GM12874 (cell line): ENCODE data around the gene GPA33.

ENCODE experiments used
- CTCF ChIP-seq: IDR thresholded peaks from 2 replicates; pipeline ENCODE4 v1.5.1; 2011; ENCODE audit warnings: low read depth, mild to moderate bottlenecking, control low read depth, low read length, moderate library complexity; ENCODE audit not compliant: insufficient read depth

The GPA33 gene

GRCh38 chr1:167122568-167122967 is 32.4 kb upstream of the GPA33 start:
- no peak for TF ChIP-seq CTCF

- no peak for TF ChIP-seq CTCF
Measured at GRCh38 chr1:167122121-167122480, 31.9 kb upstream of the GPA33 start.

DNA sequence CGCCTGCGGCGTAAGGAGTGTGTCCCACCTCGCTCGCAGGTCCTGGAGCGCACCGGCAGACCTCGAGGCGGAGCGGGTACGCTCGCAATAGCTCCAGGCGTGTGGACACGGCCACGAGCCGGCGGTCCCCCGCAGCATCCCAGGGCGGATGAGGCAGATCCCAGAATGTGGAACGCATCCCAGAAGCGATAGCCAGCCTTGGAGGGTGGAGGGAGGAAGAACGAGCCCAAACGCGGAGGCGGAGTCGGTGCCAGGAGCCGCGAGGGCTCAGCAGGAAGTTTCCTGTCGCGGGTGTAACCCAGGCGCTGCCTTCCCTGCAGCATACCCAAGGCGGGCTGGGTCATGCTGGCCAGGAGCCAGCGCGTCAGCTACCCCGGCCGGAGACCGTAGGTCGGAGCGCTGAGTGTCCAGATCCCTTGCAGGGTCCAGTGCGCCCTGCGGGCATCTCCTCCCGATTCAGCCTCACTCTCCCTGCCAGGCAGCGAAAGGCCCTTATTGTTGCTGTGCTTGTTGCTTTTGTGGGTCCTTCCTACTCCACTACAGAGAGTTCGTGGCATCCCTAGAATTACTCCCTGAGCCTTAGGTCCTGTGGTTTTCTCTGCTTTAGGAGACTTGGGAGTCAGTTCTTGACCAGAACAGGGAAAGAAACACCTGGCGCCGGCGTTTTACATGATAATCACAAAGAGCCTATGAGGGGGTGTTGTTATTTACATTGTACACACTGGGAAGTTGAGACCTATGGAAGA is 31.4 kb upstream of the GPA33 start:
- no peak for TF ChIP-seq CTCF

- TF ChIP-seq CTCF: no peak
Measured at GRCh38 chr1:167120899-167121298, 30.7 kb upstream of the GPA33 start.

- TF ChIP-seq CTCF: no peak
Measured at GRCh38 chr1:167119696-167120095, 29.5 kb upstream of the GPA33 start.

- TF ChIP-seq CTCF: no peak
Measured at GRCh38 chr1:167118188-167118587, 28.0 kb upstream of the GPA33 start.

DNA sequence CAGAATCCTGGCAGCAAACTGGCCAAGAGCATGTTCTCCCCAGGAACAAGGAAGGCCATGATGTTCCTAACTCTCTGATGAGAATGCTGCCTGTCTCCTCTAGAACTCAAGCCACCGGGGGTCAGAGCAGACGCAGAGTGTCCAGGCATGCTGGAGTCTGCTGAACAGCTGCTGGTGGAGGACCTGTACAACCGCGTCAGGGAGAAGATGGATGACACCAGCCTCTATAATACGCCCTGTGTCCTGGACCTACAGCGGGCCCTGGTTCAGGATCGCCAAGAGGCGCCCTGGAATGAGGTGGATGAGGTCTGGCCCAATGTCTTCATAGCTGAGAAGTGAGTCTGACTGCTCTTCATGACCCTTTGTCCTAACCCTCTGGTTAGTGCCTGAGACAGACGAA is 27.0 kb upstream of the GPA33 start:
- no peak for TF ChIP-seq CTCF

DNA sequence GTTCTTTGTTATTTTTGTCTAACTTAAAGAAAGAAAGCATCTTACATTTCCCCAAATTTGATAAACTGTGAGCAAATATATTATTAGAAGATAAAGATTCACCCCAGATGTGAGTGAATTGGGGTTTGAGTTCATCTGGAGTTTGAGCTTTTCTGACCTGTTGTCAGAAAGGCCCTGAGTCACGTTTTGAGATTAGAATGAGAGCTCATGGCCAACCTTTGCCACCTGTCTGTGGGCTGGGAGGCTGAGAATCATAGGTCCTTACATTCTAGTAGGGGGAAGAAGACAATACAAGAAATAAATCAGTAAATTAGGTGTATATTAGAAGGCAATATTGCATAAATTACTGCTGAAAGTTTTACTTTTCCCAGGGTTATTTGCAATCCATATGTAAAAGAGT is 26.0 kb upstream of the GPA33 start:
- no peak for TF ChIP-seq CTCF
